Mesenteric fat pad (tissue), 1 donor: ENCODE measurements around the gene EXOC3. TPM values are rescaled to one million over a fixed set of nuclear protein-coding genes. Genes with fewer than 3 reads are reported as not detected.

Source experiments
- DNase-seq: peaks from one replicate; pipeline ENCODE4 v3.0.0-alpha.2; 2020; ENCODE audit warnings: low spot score
- total RNA-seq: library from RNA; stranded (reverse); fragmentation: NEBNext Ultra II Directional; extraction: Animal tissue kit (Norgen Biotek cat#: 25700); gene quantifications from one replicate; pipeline ENCODE4 v1.2.1, GENCODE V29; 2021
- donor health status: DM: yes; HTN: yes; CAD: no.

Gene EXOC3
- total RNA-seq, 1 donor from 2014 or later = 58.5 TPM

DNA sequence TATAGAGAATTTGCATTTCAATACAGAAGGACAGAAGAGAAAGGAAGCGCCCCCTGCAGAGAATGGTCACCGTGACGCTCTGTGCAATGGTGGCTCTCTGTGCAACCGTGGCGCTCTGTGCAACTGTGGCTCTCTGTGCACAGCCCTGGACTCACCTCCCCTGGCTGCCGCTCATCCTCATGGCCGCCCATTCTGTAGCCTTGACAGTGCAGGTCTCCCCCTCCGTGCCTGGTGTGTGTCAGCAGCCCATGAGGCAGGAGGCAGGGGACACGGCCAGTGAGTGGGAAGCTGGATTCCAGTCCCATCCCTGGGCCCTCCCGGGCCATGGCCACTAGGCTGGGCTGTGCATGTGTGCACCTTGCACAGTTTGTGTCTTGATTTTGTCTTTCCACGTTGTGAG is 12.0 kb downstream of the EXOC3 start:
- peak; percentile 82 for DNase-seq

DNA sequence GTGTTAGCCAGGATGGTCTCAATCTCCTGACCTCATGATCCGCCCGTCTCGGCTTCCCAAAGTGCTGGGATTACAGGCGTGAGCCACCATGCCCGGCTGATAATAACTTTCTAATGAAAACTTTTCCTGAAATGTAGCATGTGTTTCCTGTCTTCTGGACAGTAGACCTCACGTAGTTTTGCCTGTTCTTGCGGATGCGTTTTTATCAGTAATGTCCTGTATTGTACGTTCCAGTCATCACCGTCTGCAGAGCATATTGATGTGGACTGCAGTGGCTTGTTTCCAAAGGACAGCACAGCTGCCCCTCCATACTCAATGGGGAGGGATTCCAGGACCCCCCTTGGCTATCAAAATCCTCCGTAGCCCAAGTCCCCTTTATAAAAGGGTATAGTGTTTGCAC is 12.8 kb downstream of the EXOC3 start:
- peak; percentile 26 for DNase-seq

DNA sequence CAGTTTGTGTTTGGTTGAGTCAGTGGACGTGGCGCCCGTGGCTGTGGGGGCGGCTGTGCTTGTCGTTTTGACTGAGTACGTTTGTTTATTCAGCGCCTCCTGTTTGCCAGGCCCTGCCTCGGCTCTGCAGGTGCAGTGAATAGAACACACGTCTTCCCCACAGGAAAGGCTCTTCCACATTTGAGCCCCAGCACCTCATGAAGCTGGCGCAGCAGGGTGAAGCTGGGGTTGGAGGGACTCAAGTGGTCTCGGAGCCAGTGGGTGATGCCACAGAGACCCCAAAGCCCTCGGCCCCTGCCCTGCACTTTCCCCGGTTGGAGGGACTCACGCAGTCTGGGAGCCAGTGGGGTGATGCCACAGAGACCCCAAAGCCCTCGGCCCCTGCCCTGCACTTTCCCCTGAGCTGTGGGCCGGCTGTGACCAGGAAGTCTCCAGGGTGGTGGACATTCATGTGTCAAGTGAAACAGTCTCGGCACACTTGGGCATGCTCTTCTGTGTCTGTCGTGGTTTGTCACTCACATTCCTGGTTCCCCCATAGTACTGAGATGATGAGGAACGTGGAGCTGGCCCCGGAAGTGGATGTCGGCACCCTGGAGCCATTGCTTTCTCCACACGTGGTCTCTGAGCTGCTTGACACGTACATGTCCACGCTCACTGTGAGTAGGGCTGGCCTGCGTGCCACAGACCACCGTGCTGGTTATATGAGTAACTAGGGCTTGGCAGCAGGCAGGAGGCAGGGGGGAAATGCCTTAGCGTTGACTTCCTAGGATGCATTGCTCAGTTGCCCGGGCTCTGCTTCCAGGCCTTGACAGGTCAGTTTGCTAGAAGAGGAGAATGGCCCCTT is 13.6 kb downstream of the EXOC3 start:
- DNase-seq = peak; percentile 79

DNA sequence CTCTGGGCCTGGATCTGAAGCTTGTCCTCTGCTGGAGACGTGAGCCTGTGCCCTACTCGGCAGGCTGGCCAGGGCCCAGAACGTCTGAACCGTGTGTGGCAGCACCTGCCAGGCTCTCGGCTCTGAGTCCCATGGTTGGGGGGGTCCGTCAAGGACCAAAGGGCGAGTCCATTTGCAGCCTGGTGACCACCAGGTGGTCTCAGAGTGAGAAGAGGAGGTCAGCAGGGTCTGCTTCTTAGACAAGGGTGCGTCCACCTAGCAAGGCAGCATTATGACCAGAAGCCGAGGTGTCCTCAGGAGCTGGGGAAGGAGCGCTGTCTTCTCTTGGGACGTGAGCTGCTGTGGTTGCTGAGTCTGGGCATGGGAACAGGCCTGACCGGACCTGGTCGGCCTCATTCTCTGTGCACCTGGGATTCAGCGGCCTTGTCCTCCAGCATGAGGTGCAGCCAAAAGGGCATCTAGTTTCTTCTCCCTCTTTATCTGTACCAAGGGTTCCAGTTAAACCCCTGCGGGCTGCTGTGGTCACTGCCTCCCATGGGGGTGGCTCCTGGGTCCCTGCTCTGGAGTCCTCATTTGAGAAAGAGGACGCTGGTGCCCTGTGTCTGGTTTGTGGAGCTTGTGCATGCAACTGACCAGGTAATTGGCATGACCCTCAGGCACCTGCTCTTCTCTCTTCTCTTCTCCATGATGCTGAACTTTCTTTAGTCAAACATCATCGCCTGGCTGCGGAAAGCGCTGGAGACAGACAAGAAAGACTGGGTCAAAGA is 14.4 kb downstream of the EXOC3 start:
- peak; percentile 82 for DNase-seq

DNA sequence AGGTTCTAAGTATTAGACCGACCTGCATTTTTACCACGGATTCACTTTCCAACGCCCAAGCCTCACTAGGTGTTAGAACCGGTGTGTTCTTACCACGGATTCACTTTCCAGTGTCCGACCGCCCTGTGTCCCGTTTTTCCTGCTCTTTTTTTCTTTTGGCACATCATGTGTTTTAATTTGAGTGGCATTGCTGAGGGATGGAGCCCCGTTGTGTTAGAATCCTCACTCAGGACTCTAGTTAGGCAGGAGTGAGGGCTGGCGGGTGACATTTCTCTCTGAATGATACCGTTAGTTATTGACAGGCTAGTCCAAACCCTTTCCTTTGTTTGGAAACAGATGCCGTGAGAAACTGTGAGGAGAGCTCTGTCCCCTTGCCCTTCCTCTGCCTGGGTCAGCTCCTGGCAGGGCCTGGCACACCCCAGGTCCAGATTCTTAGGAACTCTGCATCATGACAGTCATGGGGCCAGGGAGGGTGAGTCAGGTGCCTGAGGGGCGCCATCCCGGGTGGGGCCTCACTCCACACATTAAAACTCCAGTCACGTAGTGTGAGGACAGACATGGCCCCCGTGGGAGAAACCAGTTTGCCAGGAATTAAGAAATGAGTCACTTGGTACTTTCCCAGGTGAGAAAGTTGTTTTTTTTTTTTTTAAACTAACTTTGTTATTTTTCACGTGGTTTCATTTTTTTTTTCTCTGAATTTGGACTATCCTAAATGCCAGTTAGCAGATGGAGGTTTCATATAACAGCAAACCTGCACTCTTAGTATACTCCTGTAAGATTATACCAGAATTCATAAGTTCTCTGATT is 15.8 kb downstream of the EXOC3 start:
- DNase-seq = peak; percentile 65

DNA sequence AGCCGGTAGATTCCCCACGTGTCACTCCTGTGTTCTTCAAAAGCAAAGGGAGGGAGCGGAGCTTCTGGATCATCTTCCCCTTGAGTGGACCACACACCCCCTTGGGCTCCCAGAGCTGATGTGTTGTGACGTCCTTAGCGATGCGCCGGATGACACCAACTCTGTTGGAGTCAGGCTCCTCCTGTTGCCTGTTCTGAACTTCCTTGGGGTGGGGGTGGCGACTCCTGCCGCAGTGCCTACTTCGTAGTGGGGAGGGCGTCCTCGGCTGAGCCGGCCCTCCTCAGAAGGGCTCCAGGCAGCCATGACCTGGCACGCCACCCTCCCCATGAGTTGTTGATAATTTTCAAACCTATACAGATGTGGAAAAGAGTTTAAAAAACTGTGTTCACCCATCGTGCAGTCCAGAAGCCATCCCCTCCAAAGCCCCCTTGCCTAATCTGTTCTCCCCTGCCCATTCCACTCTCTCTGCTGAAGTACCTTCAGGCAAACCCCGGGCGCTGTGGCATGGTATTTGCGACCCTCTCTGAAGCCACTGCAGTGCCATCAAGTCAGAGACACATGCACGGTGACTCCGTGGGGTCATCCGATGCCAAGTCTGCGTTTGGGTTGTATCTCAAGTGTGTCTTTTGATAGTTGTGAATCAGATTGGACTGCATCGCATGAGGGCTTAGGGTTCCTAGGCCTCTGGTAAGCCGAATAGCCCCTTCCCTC is 16.7 kb downstream of the EXOC3 start:
- peak; percentile 73 for DNase-seq

DNA sequence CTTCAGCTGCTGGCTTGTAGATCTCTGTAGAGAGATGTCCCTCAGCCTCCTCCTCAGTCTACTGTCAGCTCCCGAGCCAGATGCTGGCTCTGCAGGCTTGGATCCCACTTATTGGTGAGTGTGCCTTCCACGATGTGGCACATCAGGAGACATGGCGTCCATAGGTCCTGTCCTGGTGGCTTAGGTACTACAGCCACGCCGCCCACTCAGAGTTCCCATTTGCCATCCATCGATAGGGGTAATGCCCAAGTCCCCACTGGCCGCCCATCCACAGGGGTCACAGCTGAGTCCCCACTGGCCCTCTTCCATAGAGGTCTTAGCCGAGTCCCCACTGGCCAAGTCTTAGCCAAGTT is 17.3 kb downstream of the EXOC3 start:
- peak; percentile 65 for DNase-seq

DNA sequence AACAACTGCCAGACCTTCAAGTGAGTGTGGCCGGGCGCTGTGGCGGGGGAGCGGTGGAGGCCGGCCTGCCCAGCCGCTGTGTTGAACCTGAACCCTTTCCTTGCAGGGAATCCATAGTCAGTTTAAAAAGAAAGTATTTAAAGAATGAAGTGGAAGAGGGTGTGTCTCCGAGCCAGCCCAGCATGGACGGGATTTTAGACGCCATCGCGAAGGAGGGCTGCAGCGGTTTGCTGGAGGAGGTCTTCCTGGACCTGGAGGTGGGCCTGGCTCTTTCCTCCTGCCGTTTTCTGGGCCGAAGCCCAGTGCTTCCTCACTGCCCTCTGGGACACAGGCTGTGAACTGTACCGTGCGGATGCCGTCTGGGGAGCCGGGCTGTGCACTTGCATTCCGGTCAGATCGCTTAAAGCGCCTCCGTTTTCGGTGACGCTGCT is 19.1 kb downstream of the EXOC3 start:
- DNase-seq = peak; percentile 84

DNA sequence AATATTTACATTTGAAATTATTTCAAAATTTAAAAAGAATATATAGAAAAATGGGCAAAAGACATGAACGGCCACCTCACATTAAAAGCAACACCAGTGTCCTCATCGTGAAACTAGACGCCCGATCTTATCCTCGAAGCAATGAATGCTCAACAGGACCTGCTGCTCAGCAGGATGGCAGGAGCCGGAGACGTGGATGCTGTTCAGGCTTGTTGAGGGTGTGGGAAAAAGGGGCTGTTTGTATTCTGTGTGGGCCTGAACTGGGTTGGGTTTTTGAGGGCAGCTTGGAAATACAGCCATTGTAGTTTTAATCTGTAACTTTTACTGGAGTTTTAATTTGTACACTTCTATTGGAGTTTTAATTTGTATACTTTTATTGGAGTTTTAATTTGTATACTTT is 20.3 kb downstream of the EXOC3 start:
- DNase-seq = peak; percentile 11

DNA sequence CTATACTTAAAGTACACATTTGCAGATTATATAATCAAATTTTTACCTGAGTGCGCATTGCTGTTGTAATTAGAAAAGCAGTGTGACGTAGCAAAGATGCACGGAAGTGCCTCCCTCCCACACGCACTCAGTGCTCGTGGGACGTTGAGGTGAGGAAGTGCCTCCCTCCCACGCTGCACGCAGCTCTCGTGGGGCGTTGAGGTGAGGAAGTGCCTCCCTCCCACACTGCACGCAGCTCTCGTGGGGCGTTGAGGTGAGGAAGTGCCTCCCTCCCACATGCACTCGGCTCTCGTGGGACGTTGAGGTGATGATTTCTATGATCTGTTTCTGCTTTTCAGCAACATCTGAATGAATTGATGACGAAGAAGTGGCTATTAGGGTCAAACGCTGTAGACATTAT is 21.0 kb downstream of the EXOC3 start:
- DNase-seq = peak; percentile 41

DNA sequence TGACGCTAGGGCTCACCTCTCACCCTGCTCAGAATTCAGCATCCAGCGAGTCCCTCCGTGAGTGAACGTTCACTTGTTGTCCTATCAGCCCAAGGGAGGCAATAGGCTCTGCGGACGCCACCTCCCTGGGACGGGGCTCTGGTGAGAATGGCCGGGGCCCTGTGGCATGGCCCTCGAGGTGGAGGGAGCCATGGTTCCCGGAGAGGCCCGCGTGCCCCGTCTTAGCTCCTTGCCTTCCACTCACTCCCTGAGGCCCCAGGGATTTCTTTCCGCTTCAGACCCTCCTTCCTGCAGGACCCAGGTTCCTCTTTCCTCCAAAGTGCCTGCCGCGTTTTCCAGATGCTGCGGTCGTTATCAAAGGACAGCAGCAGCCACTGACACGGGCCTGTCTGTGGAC is 21.5 kb downstream of the EXOC3 start:
- DNase-seq = peak; percentile 59

DNA sequence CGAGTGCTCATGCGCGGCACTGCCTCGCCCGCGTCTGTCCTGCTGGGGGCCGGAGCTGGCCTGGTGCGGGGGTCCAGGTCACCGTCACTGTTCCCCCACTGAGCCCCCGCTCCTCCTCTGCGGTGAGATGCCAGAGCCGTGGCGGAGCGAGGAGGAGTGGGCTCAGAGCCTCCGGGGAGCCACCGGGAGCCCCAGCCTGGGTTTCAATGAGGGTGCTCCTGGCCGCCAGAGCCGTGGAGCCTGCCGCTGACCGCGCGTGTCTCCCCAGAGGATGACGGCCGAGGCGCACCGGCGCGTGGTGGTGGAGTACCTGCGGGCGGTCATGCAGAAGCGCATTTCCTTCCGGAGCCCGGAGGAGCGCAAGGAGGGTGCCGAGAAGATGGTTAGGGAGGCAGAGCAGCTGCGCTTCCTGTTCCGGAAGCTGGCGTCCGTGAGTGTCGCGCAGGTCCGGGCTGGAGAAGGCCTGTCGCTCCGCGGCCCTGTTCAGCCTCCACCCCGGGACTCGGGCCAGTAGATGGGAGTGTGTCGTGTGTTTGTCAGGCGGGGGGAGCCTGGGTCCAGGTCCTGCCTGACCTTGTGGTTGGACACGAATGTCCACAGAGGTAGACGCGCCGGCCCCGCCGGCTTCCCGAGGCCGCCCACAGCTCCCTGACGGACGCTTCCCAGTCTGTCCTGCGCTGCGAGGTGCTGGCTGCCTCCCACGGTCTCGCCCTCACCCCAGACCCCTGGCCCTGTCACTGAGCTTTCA is 22.0 kb downstream of the EXOC3 start:
- DNase-seq = peak; percentile 82

DNA sequence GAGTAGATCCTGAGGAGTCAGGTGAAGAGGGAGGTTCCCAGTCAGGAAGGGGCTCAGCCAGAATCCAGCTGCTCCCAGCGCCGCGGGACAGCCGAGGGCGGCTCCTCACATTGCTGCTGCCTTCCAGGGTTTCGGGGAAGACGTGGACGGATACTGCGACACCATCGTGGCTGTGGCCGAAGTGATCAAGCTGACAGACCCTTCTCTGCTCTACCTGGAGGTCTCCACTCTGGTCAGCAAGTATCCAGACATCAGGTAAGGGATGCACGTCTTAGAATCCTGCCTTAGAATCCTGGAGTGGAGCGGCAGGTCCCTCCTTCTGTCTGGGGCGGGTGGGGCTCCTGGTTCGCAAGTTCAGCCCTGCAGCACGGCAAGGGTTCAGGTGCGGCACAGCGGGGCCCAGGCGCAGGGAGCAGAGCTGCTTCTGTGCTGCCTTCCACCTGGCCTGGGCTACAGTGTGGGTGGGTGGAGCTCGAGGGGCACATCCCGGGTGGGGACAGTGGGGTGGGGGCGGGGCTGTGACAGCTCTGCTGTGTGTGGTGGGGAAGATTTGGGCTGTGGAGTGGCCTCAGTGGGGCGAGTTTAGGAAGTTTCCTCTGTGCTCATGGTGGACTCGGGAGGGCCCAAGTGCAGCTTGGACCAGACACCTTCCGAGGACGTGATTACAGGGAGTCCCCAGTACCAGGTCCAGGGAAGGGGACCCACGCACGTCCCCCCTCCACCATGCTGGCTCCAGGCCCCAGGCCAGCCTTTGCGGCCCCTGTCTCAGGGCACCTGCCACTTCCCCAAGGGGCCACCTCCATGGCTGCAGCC is 22.8 kb downstream of the EXOC3 start:
- DNase-seq = peak; percentile 79

DNA sequence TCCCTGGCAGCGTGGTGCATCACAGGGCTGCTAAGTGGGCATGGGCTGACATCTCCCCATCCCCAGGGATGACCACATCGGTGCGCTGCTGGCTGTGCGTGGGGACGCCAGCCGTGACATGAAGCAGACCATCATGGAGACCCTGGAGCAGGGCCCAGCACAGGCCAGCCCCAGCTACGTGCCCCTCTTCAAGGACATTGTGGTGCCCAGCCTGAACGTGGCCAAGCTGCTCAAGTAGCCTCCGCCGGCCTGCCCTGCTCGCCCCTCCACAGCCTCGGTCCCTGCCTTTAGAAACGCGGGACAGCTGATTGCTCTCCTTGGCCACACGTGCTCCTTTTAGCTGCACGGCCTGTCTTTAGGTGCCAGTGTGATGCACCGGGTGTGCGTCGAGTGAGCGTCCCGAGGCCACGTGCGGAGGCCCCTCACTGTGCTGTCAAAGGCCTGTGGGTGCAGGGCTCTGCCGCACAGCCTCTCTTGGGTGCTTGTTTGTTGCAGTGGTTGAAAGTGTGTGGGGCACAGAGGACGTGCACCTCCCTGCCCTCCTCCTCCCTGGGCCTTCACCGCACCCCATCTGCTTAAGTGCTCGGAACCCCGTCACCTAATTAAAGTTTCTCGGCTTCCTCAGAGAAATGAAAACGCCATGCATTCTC is 23.8 kb downstream of the EXOC3 start:
- peak; percentile 82 for DNase-seq

DNA sequence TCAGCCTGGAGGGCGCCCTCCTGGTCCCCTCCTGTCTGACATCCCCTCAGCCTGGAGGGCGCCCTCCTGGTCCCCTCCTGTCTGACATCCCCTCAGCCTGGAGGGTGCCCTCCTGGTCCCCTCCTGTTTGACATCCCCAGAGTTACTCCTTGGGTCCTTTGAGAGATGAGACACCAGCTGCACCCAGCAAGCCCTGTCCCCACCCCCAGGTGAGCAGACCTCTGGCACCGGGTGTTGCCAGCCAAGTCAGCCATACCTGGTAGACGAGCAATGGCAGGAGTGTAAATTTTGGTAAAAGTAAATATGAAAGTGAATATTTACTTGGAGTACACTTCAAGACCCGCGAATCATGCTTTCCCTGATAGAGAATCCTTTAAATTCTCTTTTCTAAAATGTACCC is 25.4 kb downstream of the EXOC3 start:
- peak; percentile 85 for DNase-seq

DNA sequence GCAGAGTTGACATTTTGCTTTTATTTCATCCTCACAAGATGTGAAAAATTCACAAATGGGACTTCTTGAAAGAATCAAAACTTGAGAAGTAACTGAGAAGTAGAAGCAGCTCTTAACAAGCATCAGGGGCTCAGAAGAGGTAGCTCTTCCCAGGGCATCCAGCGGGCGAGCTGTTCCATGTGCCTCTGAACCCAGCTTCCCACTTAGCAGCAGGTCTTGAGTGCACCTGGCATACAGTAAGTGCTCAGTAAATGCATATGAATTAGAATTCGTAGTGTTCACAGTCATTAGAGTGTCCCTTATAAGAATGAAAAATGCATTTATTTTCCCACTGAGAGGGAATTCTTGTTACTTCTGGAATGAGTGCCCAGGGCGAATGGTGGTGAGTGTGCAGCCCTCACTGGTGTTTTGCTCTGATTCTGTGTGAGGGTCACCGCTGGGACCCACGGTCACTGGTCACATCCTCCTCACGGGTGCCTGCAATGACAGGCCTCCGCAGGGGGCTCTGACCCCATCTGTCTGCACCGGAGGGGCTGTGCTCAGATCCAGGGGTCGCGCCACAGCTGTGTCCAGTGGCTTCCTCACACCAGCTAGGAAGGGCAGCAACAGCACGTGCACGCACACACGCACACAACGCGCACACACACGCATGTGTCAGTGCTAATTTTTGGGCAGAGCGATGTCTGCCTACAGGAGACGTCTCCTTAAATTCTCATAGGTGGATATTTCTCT is 26.9 kb downstream of the EXOC3 start:
- DNase-seq = peak; percentile 73

DNA sequence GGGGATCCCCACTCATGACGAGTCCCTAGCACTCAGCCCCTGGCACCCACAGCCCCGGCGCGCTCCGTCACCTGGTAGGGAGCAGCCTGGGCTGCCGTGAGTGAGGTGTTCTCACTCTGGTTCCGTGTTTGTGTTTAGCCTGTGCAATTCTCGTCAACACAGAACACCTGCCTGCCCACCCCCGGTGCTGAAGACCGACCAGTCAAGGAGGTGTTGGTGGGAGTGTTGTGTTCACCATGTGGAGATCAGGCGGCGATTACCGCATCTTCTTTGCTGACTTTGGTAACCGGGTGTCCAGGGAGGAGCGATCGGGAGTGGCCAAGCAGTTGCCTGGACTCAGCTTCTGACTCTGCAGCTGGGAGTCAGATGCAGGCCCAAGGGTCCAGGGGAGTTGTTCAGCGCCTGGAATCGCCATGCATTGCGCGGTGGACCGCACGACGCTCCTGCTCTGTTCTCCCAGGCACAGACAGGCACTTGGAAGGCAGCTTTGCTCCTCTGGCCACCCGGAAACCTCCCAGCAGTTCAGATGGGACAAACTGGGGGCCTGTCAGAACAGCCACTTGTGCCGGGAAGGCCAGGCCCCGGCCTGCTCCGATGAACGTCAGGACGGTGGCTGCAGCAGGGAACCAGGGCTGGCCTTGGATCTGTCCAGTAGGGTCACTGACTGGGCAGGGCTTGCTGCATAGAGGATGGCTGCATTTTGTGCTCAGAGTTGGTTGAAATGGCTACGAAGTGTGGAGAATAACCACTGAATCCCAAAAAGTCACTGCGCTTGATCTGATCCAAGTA is 28.2 kb downstream of the EXOC3 start:
- DNase-seq = peak; percentile 83

DNA sequence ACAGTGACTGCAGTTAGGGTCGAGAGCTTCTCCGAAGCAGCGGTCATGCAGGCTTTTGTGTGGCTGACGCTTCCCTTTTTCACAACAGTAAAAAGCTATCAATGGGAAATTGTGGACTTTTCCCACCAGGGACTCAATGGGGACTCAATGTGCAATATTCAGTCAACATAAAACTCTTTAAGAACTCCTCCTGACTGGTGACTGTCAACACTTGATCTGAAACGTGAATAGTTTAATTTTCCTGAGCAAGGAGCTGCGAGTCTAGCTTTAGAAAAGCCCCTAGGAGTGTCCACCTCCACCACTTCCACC is 28.7 kb downstream of the EXOC3 start:
- DNase-seq = no peak
